ENCODE results near the gene THSD4.

The THSD4 gene

GRCh38 chr15:71559616-71560015 is 444.3 kb downstream of the THSD4 start:
- no peak for DNase-seq (ENCODE audit: low read depth)
- no peak overlapping the region for H3K4me3 ChIP-seq (ENCODE audit: control insufficient read depth, low read depth, low read length)
- no peak for TF ChIP-seq CTCF (conservative IDR thresholded peaks at IDR 0.05; ENCODE audit: control insufficient read depth, insufficient read depth, low read depth, low read length)

GRCh38 chr15:71562251-71562650 is 447.0 kb downstream of the THSD4 start:
- no peak for TF ChIP-seq CTCF (conservative IDR thresholded peaks at IDR 0.05; ENCODE audit: control insufficient read depth, insufficient read depth, low read depth, low read length)
- H3K4me3 ChIP-seq (ENCODE audit: control insufficient read depth, low read depth, low read length), result no peak overlapping the region
- DNase-seq (ENCODE audit: low read depth), result no peak

GRCh38 chr15:71564217-71564616 is 448.9 kb downstream of the THSD4 start:
- TF ChIP-seq CTCF (conservative IDR thresholded peaks at IDR 0.05; ENCODE audit: control insufficient read depth, insufficient read depth, low read depth, low read length), result no peak
- no peak for DNase-seq (ENCODE audit: low read depth)
- no peak overlapping the region for H3K4me3 ChIP-seq (ENCODE audit: control insufficient read depth, low read depth, low read length)

GRCh38 chr15:71565006-71565405 is 449.7 kb downstream of the THSD4 start:
- no peak for TF ChIP-seq CTCF (conservative IDR thresholded peaks at IDR 0.05; ENCODE audit: control insufficient read depth, insufficient read depth, low read depth, low read length)
- no peak overlapping the region for H3K4me3 ChIP-seq (ENCODE audit: control insufficient read depth, low read depth, low read length)
- DNase-seq (ENCODE audit: low read depth), result no peak

GRCh38 chr15:71565631-71566160 is 450.4 kb downstream of the THSD4 start:
- H3K4me3 ChIP-seq (ENCODE audit: control insufficient read depth, low read depth, low read length), result no peak overlapping the region
- no peak for DNase-seq (ENCODE audit: low read depth)
- no peak for TF ChIP-seq CTCF (conservative IDR thresholded peaks at IDR 0.05; ENCODE audit: control insufficient read depth, insufficient read depth, low read depth, low read length)

- no peak for DNase-seq (ENCODE audit: low read depth)
- no peak overlapping the region for H3K4me3 ChIP-seq (ENCODE audit: control insufficient read depth, low read depth, low read length)
- TF ChIP-seq CTCF (conservative IDR thresholded peaks at IDR 0.05; ENCODE audit: control insufficient read depth, insufficient read depth, low read depth, low read length), result no peak
These were observed 451.0 kb downstream of the THSD4 start for GRCh38 chr15:71566226-71566625.

- no peak for TF ChIP-seq CTCF (conservative IDR thresholded peaks at IDR 0.05; ENCODE audit: control insufficient read depth, insufficient read depth, low read depth, low read length)
- DNase-seq (ENCODE audit: low read depth), result no peak
- no peak overlapping the region for H3K4me3 ChIP-seq (ENCODE audit: control insufficient read depth, low read depth, low read length)
These were observed 451.9 kb downstream of the THSD4 start for GRCh38 chr15:71567173-71567572.
